ENCODE results near the gene TRPM6. TPM values are rescaled to one million over a fixed set of nuclear protein-coding genes. Genes with fewer than 3 reads are reported as not detected.
A peak's percentile ranks its signal among the peaks of the same experiment; 100 is the strongest.

The TRPM6 gene
- polyA plus RNA-seq, 1 donor = 1.1 TPM

GRCh38 chr9:74771672-74772071 is 116.0 kb downstream of the TRPM6 start:
- no peak for DNase-seq

GRCh38 chr9:74771262-74771585 is 116.5 kb downstream of the TRPM6 start:
- no peak for DNase-seq

DNA sequence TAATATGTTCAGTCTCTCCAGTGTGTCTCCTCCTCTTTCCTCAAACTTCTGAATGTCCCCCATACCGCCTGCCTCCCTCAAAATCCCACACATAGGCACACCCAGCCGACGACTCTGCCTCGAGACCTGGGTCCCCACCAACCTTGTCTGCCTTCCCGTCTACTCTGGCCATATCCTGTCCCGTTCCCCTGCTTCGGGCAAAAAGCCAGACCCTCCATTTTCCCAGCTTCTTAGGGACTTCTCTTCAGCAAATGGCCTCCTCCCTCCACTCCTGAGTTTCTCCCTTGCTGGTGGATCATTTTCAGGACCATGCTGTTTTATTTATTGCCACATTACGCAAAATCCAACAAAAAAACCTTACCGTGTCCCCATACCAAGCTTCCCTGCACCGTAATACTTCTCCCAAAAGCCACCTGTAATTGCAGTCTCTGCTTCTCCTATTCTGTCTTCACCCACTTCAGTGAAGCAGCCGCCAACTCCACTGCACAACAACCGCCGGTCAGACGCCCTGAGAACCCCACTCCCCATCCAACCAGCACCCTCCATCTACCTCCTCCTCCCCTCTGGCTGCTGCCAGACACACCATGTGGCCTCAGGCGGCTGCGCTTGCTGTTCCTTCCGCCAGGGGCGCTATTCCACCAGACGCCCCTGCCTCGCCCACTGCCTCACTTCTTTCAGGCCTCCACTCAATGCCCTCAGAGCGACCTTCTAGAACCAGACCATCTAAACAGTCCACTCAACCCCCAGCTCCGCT is 117.0 kb downstream of the TRPM6 start:
- no peak for DNase-seq

GRCh38 chr9:74765481-74765971 is 122.2 kb downstream of the TRPM6 start:
- DNase-seq = no peak

GRCh38 chr9:74762950-74763349 is 124.8 kb downstream of the TRPM6 start:
- DNase-seq = no peak

GRCh38 chr9:74760031-74760700 is 127.6 kb downstream of the TRPM6 start:
- DNase-seq = no peak

GRCh38 chr9:74755999-74756398 is 131.7 kb downstream of the TRPM6 start:
- DNase-seq = no peak

DNA sequence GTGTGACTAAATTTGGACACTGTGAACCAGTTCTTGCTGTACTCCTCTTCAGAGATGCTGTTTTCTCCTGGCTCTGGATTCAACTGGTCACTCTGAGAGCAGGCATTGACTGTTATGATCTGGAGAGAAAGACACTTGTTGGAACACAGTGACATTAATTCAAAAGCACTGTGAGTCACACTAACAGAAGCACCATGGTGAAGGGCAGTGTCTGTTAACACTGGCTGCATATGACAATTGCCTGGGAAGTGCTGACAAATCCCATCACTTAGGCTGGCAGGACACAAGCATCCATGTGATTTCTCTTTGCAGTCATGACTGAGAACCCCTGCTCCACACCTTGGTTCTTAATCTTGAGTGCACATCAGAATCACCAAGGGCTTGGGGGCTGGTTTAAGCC is 132.4 kb downstream of the TRPM6 start:
- DNase-seq = no peak

DNA sequence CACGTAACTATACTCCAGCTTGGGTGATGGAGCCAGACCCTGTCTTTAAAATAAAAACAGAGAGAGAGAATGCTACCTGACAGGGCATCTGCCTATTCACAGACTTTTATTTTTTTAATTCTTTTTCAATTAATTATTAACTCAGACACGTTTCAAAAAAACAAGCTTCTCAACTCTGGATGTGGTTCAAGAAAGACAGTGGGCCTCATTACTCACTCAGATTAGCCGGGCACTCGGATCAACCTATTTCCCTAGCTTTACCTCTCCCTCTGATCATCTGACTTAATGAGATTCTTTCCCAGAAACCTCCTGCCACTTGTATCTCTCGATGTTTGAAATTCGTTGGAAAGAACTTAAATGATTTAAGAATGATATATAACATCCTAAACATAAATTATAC is 134.1 kb downstream of the TRPM6 start:
- no peak for DNase-seq

- DNase-seq = no peak
These were observed 138.8 kb downstream of the TRPM6 start for GRCh38 chr9:74748966-74749365.

DNA sequence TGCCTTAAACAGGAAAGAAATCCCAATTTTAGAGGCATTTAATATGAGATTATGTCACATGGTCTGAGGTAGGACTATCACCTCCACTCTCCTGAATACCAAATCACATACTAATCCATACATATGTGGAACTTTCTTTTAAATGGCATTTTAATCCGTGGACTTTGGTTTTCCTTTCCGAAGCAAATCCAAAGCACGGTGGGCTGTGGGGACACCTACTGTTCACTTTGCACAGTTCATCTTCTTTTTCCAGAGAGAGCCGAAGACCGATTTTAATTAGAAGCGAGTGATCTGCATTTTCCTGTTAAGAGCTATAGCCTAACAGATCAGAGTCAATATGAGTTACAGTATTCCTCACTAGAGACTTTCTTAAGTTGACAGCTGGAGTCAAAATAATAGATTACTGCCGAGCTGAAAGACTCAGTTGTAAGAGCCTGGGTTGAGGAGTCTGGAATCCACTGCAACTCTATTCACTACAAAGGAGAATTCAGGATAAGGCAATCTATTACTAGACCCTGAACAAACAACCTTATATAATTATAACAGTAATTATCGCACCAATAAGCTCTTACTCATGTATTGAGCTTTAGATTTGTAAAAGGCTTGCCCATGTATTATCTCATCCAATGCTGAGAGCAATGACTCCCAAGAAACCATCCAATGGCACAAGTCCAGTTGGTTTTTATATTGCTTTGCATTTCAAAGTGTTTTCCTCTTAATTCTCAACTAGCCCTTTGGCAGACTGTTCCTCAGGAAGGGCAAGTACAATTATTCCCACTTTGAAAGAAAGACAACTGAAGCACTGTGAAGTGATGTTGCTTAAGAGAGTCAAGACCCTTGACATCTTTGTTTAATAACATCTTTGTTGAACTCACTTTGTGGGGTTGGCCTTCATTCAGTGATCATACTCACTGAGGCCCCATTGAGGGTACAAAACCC is 144.7 kb downstream of the TRPM6 start:
- peak; percentile 31 for DNase-seq

GRCh38 chr9:74742191-74742790 is 145.4 kb downstream of the TRPM6 start:
- no peak for DNase-seq

- no peak for DNase-seq
These were observed 151.1 kb downstream of the TRPM6 start for GRCh38 chr9:74736646-74737045.

DNA sequence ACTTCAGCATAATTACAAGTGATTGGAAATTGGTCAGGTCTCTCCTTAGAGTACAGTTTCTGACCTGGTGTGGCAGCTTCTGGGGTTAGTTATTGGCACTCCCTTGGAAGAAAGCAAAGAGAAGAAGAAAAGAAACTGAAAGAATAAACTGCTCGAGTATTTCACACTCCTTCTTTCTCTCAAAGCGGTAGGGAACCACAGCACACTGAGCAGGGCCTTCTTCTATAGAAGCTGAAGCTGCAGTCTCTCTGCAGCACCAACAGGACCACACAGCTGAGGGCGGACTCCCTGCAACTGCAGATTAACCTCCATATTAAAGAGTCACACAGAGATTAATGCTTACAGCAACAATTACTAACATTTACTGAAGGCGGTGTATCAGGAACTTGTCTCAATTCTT is 152.0 kb downstream of the TRPM6 start:
- DNase-seq = no peak

DNA sequence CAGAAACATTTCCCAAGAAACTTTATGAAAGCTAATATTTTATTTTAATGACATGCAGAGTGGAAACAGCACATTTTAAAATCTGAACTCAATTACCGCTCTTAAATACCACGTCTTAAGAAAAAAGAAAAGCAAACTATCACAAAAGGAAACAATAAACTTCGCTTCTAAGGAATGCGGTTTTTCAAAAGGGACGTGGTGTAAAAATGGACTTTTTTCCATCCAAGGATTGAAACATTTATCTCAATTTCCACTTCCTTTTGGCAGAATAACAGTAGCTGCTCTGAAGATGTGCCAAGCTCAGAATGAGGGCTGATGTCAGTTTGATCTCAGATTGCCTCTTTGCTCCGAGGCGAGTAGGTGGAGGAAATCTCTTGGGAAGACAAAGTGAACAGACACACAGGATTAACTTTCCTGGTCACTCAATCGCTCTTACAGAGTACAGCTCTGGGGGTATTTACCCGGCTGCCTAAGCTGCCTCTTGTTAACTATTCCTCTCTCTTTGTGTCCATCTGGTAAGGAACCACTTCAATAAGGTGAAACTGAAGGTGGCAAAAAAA is 158.5 kb downstream of the TRPM6 start:
- DNase-seq = no peak

GRCh38 chr9:74728176-74728575 is 159.5 kb downstream of the TRPM6 start:
- DNase-seq = no peak

DNA sequence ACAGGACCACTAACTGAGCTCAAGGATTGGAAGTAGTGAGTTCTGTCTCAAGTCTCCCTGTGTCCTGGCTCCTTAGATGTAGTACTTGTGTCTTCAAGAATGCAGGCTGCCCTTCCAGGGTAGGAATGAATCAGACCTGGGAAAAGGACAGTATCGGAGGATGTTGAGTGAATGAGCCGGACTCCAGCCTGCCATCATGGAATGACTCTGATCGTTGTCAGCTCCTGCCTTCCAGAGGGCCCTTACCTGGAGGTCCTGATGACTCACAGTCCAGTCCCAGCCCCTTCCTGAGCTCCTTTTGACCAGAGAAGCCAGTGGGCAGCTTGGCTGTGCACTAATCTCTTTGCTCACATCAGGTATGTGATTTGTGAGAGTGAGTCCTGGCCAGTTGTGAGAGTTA is 161.1 kb downstream of the TRPM6 start:
- DNase-seq = no peak

- no peak for DNase-seq
These were observed 163.4 kb downstream of the TRPM6 start for GRCh38 chr9:74724317-74724716.

GRCh38 chr9:74721696-74722660 is 165.7 kb downstream of the TRPM6 start:
- no peak for DNase-seq

DNA sequence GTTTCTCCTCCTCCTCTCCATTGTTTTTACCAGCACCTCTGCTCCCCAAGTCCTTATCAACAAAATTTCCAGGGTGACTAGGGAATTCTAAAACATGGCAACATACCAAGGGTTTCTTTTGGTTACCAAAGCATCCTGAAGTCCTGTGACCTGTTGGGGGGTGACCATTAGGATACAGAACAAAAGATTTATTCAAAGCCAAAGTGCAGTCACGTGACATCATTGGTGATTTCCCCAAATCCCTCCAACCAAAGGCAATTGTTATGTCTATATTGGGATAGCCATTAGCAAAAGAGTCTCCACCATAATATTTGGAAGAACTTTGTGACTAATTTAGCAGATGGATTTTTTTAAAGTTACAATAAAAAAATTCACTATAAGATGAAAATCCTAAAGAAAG is 168.4 kb downstream of the TRPM6 start:
- DNase-seq = no peak

- no peak for DNase-seq
These were observed 169.0 kb downstream of the TRPM6 start for GRCh38 chr9:74718709-74719108.
